Mesothelial cell of epicardium (in vitro differentiated cells): ENCODE data around the gene LRRN4CL. TPM values are rescaled to one million over a fixed set of nuclear protein-coding genes. Genes with fewer than 3 reads are reported as not detected.

ENCODE experiments used
- DNase-seq, 2 experiments: peaks; one replicate each; pipeline ENCODE4 v3.0.0; 2021; ENCODE audit warnings: low spot score in 2 of 2; ENCODE audit not compliant: unreplicated experiment in 2 of 2
- H3K27ac Mint-ChIP-seq: 2 replicates; pipeline ENCODE4 v1.8.0; 2021; ENCODE audit warnings: mixed read lengths
- H3K27me3 Mint-ChIP-seq: 2 replicates; pipeline ENCODE4 v1.8.0; 2021; ENCODE audit warnings: low read depth, mixed read lengths
- H3K36me3 Mint-ChIP-seq: 2 replicates; pipeline ENCODE4 v1.8.0; 2021; ENCODE audit warnings: mixed read lengths
- H3K4me1 Mint-ChIP-seq: 2 replicates; pipeline ENCODE4 v1.8.0; 2021; ENCODE audit warnings: mixed read lengths
- H3K4me3 Mint-ChIP-seq: 2 replicates; pipeline ENCODE4 v1.8.0; 2021; ENCODE audit warnings: mild to moderate bottlenecking, moderate library complexity, mixed read lengths
- H3K9me3 Mint-ChIP-seq: 2 replicates; pipeline ENCODE4 v1.8.0; 2021; ENCODE audit warnings: mixed read lengths
- CTCF ChIP-seq: fragments of 200-600 bp; sonication (generic); IDR thresholded peaks from one replicate; pipeline ENCODE4 v1.5.0; 2021; ENCODE audit warnings: antibody characterized with exemption; ENCODE audit not compliant: unreplicated experiment
- total RNA-seq: library from RNA; stranded (reverse); gene quantifications from 3 replicates; pipeline ENCODE4 v1.2.1, GENCODE V29; 2021

LRRN4CL gene
- total RNA-seq, 1 donor from 2014 or later = 1.7 TPM

GRCh38 chr11:62649486-62649885, 39.8 kb downstream of the LRRN4CL start:
- no peak for TF ChIP-seq CTCF
- H3K4me1 Mint-ChIP-seq = peaks cover 25% of the 10 kb centered on the region
- no peak for DNase-seq
- H3K27me3 Mint-ChIP-seq = no peaks in the 10 kb centered on the region
- peaks cover 4% of the 10 kb centered on the region for H3K36me3 Mint-ChIP-seq
- no peak overlapping the region for H3K27ac Mint-ChIP-seq
- H3K9me3 Mint-ChIP-seq = no peaks in the 10 kb centered on the region
- H3K4me3 Mint-ChIP-seq = no peak overlapping the region

- H3K4me3 Mint-ChIP-seq = no peak overlapping the region
- H3K27me3 Mint-ChIP-seq = no peaks in the 10 kb centered on the region
- H3K9me3 Mint-ChIP-seq = no peaks in the 10 kb centered on the region
Observed at GRCh38 chr11:62648967-62649364, 40.4 kb downstream of the LRRN4CL start.

GRCh38 chr11:62648185-62648966, 41.0 kb downstream of the LRRN4CL start:
- no peaks in the 10 kb centered on the region for H3K9me3 Mint-ChIP-seq
- H3K27ac Mint-ChIP-seq = no peak overlapping the region
- TF ChIP-seq CTCF = no peak
- no peaks in the 10 kb centered on the region for H3K27me3 Mint-ChIP-seq
- DNase-seq = no peak
- no peak overlapping the region for H3K4me3 Mint-ChIP-seq
- H3K36me3 Mint-ChIP-seq = peaks cover 4% of the 10 kb centered on the region
- H3K4me1 Mint-ChIP-seq = peaks cover 22% of the 10 kb centered on the region

More at GRCh38 chr11:62648967-62649364, 40.4 kb downstream of the LRRN4CL start:
- DNase-seq = no peak
- Mint-ChIP-seq H3K27ac (no peak overlapping the region), H3K36me3 (peaks cover 4% of the 10 kb centered on the region), H3K4me1 (peaks cover 25% of the 10 kb centered on the region)
- no peak for TF ChIP-seq CTCF

GRCh38 chr11:62647609-62648005, 41.7 kb downstream of the LRRN4CL start:
- Mint-ChIP-seq H3K27ac (no peak overlapping the region), H3K9me3 (no peaks in the 10 kb centered on the region), H3K27me3 (no peaks in the 10 kb centered on the region), H3K36me3 (peaks cover 4% of the 10 kb centered on the region), H3K4me3 (no peak overlapping the region), H3K4me1 (peaks cover 19% of the 10 kb centered on the region)
- no peak for TF ChIP-seq CTCF
- DNase-seq = no peak

- Mint-ChIP-seq H3K36me3 (peaks cover 4% of the 10 kb centered on the region), H3K4me3 (peak overlapping the region; percentile 92), H3K27ac (peak overlapping the region; percentile 96), H3K4me1 (peaks cover 15% of the 10 kb centered on the region), H3K9me3 (no peaks in the 10 kb centered on the region), H3K27me3 (no peaks in the 10 kb centered on the region)
- TF ChIP-seq CTCF = no peak
- no peak for DNase-seq
Observed at GRCh38 chr11:62646825-62647608, 42.3 kb downstream of the LRRN4CL start.
